CD4-positive, alpha-beta T cell treated with Interleukin-10 for 1 hour (primary cell): ENCODE data around the gene PRDM16.

Experiments
- DNase-seq: peaks from one replicate; pipeline ENCODE4 v3.0.0-alpha.2; 2020

PRDM16 gene

GRCh38 chr1:3316340-3316943 lies 247.4 kb downstream of the PRDM16 start:
- DNase-seq = peak; percentile 6

- no peak for DNase-seq
Measured at GRCh38 chr1:3317456-3317855, 248.5 kb downstream of the PRDM16 start.

- no peak for DNase-seq
Measured at GRCh38 chr1:3318329-3318728, 249.3 kb downstream of the PRDM16 start.

GRCh38 chr1:3319874-3320245 lies 250.9 kb downstream of the PRDM16 start:
- DNase-seq = peak; percentile 42

DNA sequence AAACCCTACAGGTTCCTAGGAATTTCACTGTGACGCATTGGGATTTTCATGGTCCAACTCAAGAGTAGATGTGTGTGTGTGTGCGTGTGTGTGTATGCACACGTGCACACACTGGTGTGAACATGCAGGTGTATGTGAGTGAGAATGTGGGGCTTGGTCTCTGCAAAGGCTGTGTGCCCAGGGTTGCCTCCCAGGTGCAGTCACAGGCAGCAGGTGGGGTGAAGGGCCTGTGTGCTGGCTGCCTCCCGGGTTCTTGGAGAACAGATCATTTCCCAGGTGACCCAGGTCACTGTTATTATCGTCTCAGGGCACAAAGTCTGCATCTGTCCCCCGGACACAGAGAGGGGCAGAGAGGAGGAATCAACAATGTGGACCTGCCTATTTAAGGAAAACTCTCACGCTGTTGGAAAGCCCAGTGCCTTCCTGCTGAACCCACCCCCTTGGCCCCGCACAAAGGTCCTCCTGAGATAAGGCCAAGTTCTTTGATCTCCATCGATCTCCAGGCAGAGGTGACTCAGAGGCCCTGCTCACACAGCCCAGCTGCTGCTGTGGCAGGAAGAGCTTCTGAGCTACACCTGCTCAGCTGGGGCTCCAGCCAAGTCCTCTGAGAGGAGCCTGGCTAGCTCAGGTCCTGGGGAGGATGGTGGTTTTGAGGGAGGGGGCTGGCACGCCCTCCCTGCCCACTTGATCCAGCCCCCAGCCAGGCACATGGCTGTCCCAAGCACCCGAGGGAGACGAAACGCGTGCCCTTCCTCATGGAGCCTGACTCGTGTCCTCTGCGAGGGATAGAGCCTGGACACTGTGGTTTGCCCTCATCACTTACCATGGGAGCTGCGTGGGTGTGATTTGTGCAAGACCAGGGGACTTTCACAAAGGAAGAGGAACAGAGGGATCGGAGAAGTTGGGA lies 251.5 kb downstream of the PRDM16 start:
- DNase-seq = no peak

DNA sequence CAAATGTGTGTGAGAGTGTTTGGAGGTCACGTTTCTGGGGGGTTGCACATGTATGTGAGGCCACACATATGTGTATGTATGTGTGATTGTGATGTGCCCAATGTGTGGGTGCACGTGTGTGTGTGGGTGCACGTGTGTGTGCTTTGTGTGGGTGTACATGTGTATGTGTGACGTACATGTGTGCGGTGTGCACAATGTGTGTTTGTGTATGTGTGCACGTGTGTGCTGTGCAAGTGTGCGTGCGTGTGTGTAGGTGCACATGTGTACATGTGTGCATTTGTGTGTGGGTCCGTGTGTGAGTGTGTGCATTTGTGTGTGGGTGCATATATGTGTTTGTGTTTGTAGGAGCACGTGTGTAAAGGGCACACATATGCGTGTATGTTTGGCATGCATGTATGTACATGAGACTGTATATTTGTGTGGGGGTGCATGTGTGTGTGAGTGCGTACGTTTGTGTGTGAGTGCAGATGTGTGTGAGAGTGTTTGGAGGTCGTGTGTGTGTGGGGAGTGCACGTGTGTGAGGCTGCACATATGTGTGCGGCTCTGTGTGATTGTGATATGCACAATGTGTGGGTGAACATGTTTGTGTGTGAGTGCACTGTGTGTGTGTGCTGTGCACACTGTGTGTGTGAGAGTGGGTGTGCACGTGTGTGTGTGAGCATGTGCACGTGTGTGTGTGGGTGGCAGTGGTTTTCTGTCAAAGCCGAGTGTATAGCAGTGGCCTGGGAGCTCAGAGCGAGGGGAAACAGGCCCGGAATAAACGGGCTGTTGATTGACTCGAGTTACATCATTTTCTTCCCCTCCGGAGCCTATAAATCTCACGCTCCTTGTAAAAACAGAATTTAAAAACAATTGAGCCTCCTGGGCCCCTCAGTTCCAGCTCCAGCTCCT lies 252.8 kb downstream of the PRDM16 start:
- no peak for DNase-seq

DNA sequence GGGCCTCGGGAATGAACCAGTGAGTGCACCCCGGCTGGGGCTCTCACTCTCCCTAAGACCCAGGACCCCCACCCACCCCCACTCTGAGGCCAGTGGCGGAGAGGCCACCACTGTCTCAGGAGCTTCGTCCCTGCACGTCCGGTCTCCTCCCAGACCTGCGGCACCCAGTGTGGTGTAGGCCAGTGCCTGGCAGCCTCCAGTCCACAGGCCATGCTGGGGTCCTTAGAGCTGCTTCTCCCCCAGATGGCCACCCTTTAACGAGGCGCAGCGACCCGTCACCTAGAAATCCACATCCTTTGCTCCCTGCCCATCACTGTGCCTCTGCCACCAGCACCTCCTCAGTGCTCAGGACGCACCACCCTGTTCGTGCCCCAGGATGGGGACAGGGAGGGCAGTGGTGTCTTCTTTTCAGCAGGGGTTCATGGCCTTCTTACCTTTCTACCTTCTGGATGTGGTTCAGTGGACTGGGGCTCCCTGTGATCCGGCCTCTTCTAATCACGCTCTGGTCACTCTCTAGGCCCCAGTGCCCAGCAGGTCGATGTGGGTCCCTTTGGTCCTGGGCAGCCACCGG lies 253.5 kb downstream of the PRDM16 start:
- DNase-seq = no peak

- no peak for DNase-seq
Measured at GRCh38 chr1:3323021-3323795, 254.2 kb downstream of the PRDM16 start.

GRCh38 chr1:3323796-3324703 lies 255.0 kb downstream of the PRDM16 start:
- no peak for DNase-seq

DNA sequence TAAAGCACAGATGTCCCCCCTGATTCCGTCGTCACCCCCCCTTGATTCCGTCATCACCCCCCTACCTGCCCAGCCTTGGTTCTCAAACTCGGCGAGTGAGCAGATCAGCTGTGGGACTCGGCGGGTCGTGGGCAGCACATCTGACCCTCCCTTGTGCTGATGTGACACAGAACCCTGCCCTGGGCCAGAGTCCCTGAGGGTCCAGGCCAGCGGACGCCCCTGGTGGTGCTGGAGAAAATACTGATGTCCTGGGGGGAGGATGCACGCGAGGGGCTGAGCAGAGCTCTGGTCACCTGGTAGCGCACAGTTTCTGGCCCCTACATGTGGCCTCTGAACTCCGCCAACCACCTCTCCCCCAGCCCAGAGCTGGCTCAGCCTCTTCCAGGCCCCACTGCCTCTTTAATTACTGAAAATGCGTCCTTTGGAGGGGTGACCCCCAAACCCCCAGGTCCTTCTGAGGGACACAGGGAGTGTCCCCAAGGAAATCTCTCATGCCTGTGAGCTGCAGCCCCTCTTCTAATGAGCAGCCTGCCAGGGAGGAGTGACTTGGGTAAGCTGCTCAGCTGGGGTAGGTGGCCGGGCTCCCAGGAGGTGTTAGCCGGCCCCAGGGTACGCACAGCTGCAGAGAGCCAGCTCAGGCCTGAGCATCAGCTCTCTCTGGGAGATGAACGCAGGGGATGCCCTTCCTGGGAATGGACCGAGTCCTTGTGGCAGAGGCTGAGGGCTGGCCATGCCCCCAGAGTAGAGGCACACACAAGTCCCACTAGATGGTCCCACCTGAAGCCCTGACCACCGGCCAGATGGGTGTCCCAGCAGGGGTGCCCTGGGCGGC lies 255.9 kb downstream of the PRDM16 start:
- no peak for DNase-seq

DNA sequence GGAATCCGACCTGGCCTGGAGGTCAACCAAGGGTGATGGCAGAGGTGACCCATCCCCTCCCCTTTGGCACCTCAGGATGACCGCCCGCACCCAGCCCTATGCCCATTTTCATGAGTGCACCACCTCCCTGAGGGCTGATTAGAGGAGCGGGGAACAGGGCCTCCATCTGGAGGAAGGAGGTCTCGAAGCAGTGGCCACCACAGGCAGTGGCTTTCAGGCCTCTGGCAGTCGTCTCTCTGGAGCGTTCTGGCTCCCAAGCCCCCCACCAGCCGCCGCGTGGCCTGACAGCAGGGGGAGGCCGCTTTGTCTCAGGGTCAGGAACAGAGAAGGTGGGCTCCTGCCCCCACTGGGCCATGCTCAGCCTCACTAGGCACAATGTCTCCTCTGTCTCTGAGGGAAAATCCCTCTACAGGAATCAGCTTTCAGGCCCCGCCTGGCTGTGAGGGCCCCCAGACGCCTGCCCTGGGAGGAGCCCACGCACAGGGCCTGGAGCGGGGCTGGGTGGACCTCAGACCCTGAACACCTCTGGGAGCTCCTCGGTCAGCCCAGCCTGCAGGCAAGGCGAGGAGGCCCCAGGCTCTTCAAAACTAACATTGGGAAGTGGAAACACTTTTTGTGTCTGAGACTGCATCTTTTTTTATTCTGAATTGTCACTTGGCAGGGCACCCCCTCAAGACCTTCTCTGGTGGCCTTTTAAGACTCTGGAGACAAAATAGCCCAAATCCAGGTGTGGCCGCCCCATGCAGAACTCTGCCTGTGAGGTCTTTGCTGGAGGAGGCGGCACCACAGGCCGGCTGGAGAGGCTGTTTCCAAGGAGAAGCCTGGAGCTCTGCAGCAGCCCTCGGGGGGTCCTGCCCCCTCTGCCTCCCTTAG lies 257.7 kb downstream of the PRDM16 start:
- DNase-seq = no peak

- no peak for DNase-seq
Measured at GRCh38 chr1:3327389-3327702, 258.3 kb downstream of the PRDM16 start.

DNA sequence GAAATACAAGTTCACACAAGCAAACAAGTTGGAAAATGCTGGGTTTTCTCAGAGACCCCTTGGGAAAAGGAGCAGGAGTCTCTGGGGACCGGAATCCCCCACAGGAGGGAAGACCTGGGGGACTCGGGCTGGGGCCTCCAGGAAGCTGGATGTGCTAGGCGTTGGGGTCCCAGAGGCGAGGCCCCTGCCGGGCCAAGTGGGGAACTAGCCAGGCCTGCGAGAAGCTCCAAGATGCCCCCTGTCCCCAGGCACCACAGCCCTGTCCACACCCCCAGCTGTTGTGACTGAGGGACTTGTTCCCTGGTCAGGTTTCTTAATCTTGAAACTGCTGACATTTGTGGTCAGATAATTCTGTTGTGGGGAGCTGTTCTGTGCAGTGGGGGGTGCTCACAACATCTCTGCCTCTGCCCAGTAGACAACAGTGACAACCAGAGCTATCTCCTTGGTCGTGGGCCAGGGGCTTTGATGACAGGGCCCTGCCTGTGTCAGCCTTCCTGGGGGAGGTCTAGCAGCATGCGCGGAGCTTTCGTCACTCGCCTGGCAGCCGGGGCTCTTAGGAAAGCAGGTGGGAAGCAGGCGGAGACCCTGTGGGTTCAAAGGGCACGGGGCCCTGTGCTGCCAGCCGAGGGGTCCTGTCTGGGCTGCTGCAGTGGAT lies 259.1 kb downstream of the PRDM16 start:
- no peak for DNase-seq

- DNase-seq = no peak
Measured at GRCh38 chr1:3329640-3330281, 260.8 kb downstream of the PRDM16 start.

GRCh38 chr1:3330771-3331245 lies 261.8 kb downstream of the PRDM16 start:
- no peak for DNase-seq

- no peak for DNase-seq
Measured at GRCh38 chr1:3331564-3331963, 262.6 kb downstream of the PRDM16 start.

- DNase-seq = no peak
Measured at GRCh38 chr1:3332043-3332442, 263.0 kb downstream of the PRDM16 start.

GRCh38 chr1:3332662-3333061 lies 263.7 kb downstream of the PRDM16 start:
- DNase-seq = no peak
